PC-3 (cell line): ENCODE measurements around the gene DPEP1.
"Not testable (repeated sequence)": the region's sequence is repeated elsewhere in the genome, so short reads cannot be mapped to it uniquely, and the experiment has no call there.

Source experiments
- EZH2 ChIP-seq: fragments of 300-600 bp; sonication (generic); IDR thresholded peaks from one replicate; pipeline ENCODE4 v1.6.1; 2017; ENCODE audit warnings: antibody characterized with exemption, mild to moderate bottlenecking, low read length; ENCODE audit not compliant: unreplicated experiment
- EZH2phosphoT487 ChIP-seq: fragments of 300-600 bp; sonication (generic); IDR thresholded peaks from 2 replicates; pipeline ENCODE4 v1.6.1; 2018; ENCODE audit warnings: mild to moderate bottlenecking, antibody characterized with exemption, low read length, borderline replicate concordance
- TF ChIP-seq, protein P1 (sequence below): fragments of 300-600 bp; sonication (generic); conservative IDR thresholded peaks from 2 replicates; pipeline ENCODE4 v1.5.1; 2017; ENCODE audit warnings: antibody characterized with exemption, low read depth, mild to moderate bottlenecking, low read length

DNA sequence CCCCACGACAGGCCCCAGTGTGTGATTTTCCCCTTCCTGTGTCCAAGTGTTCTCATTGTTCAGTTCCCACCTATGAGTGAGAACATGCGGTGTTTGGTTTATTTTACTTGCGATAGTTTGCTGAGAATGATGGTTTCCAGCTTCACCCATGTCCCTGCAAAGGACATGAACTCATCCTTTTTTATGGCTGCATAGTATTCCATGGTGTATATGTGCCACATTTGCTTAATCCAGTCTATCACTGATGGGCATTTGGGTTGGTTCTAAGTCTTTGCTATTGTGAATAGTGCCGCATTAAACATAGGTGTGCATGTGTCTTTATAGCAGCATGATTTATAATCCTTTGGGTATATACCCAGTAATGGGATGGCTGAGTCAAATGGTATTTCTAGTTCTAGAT lies 58.1 kb downstream of the DPEP1 start:
- TF ChIP-seq, protein P1, sequence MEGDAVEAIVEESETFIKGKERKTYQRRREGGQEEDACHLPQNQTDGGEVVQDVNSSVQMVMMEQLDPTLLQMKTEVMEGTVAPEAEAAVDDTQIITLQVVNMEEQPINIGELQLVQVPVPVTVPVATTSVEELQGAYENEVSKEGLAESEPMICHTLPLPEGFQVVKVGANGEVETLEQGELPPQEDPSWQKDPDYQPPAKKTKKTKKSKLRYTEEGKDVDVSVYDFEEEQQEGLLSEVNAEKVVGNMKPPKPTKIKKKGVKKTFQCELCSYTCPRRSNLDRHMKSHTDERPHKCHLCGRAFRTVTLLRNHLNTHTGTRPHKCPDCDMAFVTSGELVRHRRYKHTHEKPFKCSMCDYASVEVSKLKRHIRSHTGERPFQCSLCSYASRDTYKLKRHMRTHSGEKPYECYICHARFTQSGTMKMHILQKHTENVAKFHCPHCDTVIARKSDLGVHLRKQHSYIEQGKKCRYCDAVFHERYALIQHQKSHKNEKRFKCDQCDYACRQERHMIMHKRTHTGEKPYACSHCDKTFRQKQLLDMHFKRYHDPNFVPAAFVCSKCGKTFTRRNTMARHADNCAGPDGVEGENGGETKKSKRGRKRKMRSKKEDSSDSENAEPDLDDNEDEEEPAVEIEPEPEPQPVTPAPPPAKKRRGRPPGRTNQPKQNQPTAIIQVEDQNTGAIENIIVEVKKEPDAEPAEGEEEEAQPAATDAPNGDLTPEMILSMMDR, result not testable (repeated sequence)
- not testable (repeated sequence) for TF ChIP-seq EZH2phosphoT487, EZH2
